HepG2 (cell line): ENCODE results near the gene PKP3. TPM values are rescaled to one million over a fixed set of nuclear protein-coding genes. Genes with fewer than 3 reads are reported as not detected.

ENCODE experiments used
- HOMEZ ChIP-seq: IDR thresholded peaks from 2 replicates; pipeline ENCODE4 v1.6.1; 2016; ENCODE audit warnings: low read depth
- KIAA2018 ChIP-seq: sonication (generic); formaldehyde crosslinking; IDR thresholded peaks from 2 replicates; pipeline ENCODE4 v1.5.0; 2020; ENCODE audit warnings: mild to moderate bottlenecking, missing genetic modification reagents, borderline replicate concordance
- MATR3 ChIP-seq: sonication (generic); formaldehyde crosslinking; IDR thresholded peaks from 2 replicates; pipeline ENCODE4 v1.4.0; 2020; ENCODE audit warnings: missing genetic modification reagents
- MTA3 ChIP-seq: sonication (generic); formaldehyde crosslinking; IDR thresholded peaks from 2 replicates; pipeline ENCODE4 v1.4.0; 2020; ENCODE audit warnings: missing genetic modification reagents
- MXD1 ChIP-seq: sonication (generic); formaldehyde crosslinking; IDR thresholded peaks from 2 replicates; pipeline ENCODE4 v1.4.0; 2020; ENCODE audit warnings: mild to moderate bottlenecking, missing genetic modification reagents
- SIX1 ChIP-seq: sonication (generic); formaldehyde crosslinking; IDR thresholded peaks from 2 replicates; pipeline ENCODE4 v1.4.0; 2020; ENCODE audit warnings: missing genetic modification reagents, borderline replicate concordance
- ZC3H4 ChIP-seq: sonication (generic); formaldehyde crosslinking; IDR thresholded peaks from 2 replicates; pipeline ENCODE4 v1.4.0; 2020; ENCODE audit warnings: missing genetic modification reagents, borderline replicate concordance
- ZSCAN25 ChIP-seq: sonication (generic); formaldehyde crosslinking; IDR thresholded peaks from 2 replicates; pipeline ENCODE4 v1.8.0; 2022; ENCODE audit warnings: mild to moderate bottlenecking, missing genetic modification reagents
- polyA plus RNA-seq, 8 experiments: library from polyadenylated mRNA; depleted of rRNA in 3 of 8; stranded (reverse) in 7 of 8; unstranded in 1 of 8; fragments of >200 nt; fragmentation: Illumina TruSeq in 4 of 8; extraction: Trizol in 4 of 8; gene quantifications; 2 replicates each; pipeline versions ENCODE4 v1.2.1 to v1.2.3, GENCODE V29; 2011 to 2016; ENCODE audit warnings: low read depth in 4 of 8, missing spikeins in 1 of 8, mixed read lengths in 1 of 8; ENCODE audit not compliant: insufficient read depth in 1 of 8
- total RNA-seq, 5 experiments: library from RNA; depleted of rRNA; stranded (reverse); fragments of >200 nt; fragmentation: Illumina TruSeq; extraction: Trizol; gene quantifications; 2 replicates each; pipeline ENCODE4 v1.2.3, GENCODE V29; 2016; ENCODE audit warnings: low read depth in 1 of 5
- TF ChIP-seq, protein P1 (sequence below), 2 experiments: sonication (generic) in 1 of 2; formaldehyde crosslinking in 1 of 2; IDR thresholded peaks; 2 replicates each; pipeline versions ENCODE4 v1.6.1 to v1.9.0; 2014 to 2022; ENCODE audit warnings: antibody characterized with exemption in 1 of 2, borderline replicate concordance in 1 of 2, inconsistent platforms in 1 of 2, low read depth in 1 of 2, missing genetic modification reagents in 1 of 2
- TF ChIP-seq, protein P2 (sequence below): IDR thresholded peaks from 2 replicates; pipeline ENCODE4 v1.6.1; 2016

The PKP3 gene
- total and polyA plus RNA-seq, 2 of the 13 experiments (the other 11 are each of a cell fraction or from before 2014, with no cell fraction given) = 18.0 to 28.7 TPM

DNA sequence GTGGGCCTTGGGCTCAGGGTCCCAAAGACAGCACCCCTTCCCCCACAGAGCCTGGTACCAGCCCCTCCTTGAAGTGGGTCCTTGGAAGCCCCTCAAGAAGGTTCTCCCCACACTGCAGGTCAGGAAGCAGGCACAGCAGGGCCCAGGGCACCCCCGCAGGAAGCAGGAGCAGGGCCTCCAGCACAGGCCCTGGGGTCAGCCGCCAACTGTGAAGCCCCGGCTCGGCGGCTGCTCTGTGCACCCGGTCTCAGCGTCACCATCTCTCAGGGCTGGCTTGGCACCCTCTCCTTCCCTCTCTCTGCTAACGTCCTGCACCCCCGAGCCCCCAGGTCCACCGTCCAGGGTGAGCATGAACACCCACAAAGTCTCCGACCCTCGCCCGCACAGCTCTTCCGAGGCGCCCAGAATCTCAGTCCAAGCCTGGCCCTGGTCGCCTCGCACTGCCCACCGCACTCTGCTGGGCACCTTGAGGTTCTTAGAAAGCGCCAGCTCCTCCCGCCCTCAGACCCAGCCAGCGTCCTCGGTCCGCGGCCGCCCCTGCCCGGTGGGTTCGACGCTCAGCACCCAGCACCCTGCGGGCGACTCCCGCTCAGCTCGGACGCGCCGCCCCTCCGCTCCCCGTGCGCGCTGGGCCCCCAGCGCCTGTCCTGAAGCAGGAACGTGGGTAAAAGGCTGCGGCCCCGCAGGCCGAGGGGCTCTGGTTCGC is 22.2 kb downstream of the PKP3 start (continued):
- TF ChIP-seq, protein P1, sequence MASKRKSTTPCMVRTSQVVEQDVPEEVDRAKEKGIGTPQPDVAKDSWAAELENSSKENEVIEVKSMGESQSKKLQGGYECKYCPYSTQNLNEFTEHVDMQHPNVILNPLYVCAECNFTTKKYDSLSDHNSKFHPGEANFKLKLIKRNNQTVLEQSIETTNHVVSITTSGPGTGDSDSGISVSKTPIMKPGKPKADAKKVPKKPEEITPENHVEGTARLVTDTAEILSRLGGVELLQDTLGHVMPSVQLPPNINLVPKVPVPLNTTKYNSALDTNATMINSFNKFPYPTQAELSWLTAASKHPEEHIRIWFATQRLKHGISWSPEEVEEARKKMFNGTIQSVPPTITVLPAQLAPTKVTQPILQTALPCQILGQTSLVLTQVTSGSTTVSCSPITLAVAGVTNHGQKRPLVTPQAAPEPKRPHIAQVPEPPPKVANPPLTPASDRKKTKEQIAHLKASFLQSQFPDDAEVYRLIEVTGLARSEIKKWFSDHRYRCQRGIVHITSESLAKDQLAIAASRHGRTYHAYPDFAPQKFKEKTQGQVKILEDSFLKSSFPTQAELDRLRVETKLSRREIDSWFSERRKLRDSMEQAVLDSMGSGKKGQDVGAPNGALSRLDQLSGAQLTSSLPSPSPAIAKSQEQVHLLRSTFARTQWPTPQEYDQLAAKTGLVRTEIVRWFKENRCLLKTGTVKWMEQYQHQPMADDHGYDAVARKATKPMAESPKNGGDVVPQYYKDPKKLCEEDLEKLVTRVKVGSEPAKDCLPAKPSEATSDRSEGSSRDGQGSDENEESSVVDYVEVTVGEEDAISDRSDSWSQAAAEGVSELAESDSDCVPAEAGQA (IDR thresholded peaks at IDR 0.05; ENCODE audit: low read depth) = no peak
- TF ChIP-seq, protein P1 (CRISPR knock-in tag; IDR thresholded peaks at IDR 0.05; ENCODE audit: borderline replicate concordance) = no peak
- TF ChIP-seq ZC3H4 (CRISPR knock-in tag) (no peak), MATR3 (CRISPR knock-in tag) (no peak), MTA3 (no peak), SIX1 (CRISPR knock-in tag) (no peak), HOMEZ (no peak), KIAA2018 (CRISPR knock-in tag) (no peak), MXD1 (CRISPR knock-in tag) (peak; percentile 8; the same call in 1 of the 2 replicates), ZSCAN25 (CRISPR knock-in tag) (0 out of 2 replicates have a peak, but pooled peaks have one; percentile 23)
- TF ChIP-seq, protein P2, sequence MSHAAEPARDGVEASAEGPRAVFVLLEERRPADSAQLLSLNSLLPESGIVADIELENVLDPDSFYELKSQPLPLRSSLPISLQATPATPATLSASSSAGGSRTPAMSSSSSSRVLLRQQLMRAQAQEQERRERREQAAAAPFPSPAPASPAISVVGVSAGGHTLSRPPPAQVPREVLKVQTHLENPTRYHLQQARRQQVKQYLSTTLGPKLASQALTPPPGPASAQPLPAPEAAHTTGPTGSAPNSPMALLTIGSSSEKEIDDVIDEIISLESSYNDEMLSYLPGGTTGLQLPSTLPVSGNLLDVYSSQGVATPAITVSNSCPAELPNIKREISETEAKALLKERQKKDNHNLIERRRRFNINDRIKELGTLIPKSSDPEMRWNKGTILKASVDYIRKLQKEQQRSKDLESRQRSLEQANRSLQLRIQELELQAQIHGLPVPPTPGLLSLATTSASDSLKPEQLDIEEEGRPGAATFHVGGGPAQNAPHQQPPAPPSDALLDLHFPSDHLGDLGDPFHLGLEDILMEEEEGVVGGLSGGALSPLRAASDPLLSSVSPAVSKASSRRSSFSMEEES (CRISPR knock-in tag) = no peak
